Muscle of back (tissue), 11 donors: ENCODE measurements around the gene CCDC177. TPM values are rescaled to one million over a fixed set of nuclear protein-coding genes. Genes with fewer than 3 reads are reported as not detected.
"Not testable (repeated sequence)": the region's sequence is repeated elsewhere in the genome, so short reads cannot be mapped to it uniquely, and the experiment has no call there.

Source experiments
- DNase-seq, 3 donors: peaks; one replicate each; pipeline versions ENCODE4 v3.0.0 to v3.0.0-alpha.2; 2013
- polyA plus RNA-seq, 10 donors: library from polyadenylated mRNA; unstranded; fragments of 120-200 nt; gene quantifications; one replicate each; pipeline ENCODE4 v1.2.1, GENCODE V29; 2013; ENCODE audit not compliant: insufficient read length in 10 of 10

Gene CCDC177
- polyA plus RNA-seq, 10 donors: 0.04 to 0.06 TPM; not detected in 8

DNA sequence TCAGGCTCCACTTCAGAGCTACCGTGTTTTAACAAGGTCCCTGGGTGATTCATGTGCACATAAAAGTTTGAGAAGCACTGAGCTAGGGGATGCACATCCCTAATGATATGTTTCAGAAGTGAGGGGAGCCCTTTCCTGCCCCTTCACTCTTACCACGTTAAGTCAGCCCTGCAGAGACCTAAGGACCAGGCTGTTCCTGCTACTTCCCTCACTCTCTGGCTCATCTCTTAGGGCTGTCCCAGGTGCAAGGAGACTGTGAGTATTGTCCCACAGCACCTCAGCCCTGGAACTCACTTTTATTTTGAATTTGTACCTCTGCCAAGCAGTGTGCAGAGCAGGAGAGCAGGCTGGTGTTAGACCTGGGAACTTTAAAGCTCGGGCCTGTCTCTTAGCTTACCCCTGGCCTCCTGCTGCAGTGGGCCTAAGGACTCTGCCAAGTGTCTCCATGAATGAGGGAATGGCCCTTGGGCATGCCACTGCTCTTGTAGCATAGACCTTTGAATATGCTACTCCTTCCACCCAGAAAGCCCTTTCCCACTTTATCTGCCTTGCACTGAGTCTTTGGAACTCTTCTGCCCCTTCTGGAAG, 25.7 kb upstream of the CCDC177 start:
- DNase-seq: no peak

- not testable (repeated sequence) for DNase-seq
Observed at GRCh38 chr14:69599431-69599830, 24.8 kb upstream of the CCDC177 start.

DNA sequence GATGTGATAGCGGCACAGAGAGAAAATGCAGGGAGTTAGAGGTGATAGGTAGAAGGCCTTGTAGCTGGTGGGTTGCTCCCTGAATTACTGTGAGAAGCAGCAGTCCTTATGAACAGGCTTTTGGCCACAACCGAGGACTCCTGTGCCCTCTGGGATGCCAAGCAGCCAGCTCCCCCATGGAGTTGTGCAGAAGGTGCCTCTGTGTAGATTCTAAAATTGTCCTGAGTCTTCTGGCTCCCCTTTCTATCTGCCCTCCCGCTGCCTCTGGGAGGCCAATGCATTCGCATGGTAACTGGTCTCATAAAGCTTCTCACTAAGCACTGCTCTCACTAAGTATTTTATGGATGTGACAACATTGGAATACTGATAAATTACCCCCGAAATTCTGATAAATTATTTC, 20.7 kb upstream of the CCDC177 start:
- no peak for DNase-seq

- peak in 1 of 3 donors; percentile 32 for DNase-seq
Observed at GRCh38 chr14:69594846-69595245, 20.2 kb upstream of the CCDC177 start.

GRCh38 chr14:69593018-69593677, 18.5 kb upstream of the CCDC177 start:
- DNase-seq: peak; percentile 86 to 95 (median 91)

DNA sequence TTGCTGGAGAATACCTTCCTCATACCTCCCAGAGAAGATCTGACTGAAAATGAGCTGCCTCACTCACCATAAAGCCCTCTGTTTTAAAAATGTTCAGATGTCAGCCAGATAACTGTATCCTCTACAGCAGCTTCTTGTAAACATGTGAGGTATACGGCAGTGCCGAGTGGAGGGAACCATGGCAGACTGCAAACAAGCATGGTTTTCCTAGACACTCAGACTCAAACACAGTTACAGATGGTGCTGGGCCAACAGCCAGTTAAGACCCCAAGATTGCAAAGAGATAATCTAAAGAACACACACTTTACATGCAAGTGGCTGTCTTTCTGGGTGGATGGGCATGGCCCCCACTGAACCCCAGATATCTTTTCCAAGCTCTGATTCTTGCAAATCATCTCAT, 16.6 kb upstream of the CCDC177 start:
- DNase-seq: no peak

GRCh38 chr14:69587389-69587788, 12.7 kb upstream of the CCDC177 start:
- DNase-seq: no peak

- peak in 1 of 3 donors; percentile 43 for DNase-seq
Observed at GRCh38 chr14:69586404-69586803, 11.7 kb upstream of the CCDC177 start.

- DNase-seq: no peak
Observed at GRCh38 chr14:69584389-69584788, 9.7 kb upstream of the CCDC177 start.

GRCh38 chr14:69582829-69583228, 8.2 kb upstream of the CCDC177 start:
- DNase-seq: no peak

DNA sequence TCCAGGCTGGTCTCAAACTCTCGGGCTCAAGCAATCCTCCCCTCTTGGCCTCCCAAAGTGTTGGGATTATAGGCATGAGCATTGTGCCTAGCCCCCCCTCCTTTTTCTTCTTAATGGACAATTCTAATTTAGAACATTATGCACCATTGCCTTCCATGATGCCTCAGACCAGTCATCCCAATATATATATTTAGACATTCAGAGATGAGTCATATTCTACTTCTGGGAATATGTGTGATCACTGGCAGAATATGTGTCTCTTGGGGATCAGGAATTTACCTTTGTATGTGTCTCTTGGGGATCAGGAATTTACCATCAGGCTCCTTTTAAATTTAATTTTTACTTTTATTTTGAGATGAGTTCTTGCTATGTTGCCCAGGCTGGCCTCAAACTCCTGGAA, 7.5 kb upstream of the CCDC177 start:
- DNase-seq: no peak

DNA sequence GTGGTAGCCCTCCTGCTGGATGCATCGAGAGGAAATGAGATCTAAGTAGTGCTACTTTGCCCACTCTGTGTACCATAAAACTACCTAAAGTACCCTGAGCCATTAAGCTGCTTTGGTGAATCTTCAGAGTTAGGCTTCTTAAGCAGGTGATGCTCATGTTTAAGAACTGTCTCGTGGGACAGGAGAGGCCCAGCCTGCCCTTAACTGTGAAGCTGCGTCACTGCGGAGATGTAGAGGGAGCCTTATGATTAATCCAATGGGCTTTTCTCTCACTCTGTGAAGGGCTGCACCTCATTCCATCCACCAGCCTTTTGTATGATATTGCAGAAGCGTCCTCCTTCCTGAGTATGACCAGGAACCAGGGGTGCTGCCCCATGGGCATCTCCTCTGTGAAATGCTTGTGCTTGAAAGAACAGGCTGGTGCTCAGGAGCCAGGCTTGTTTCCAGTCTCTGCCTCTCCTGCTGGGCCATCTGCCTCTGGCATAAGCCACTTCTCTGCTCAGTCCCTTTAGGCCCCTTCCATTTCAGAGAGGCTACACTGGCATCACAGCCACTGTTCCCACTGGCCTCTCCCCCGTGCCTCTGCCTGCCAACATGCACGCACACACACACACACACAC, 6.8 kb upstream of the CCDC177 start:
- DNase-seq: no peak

DNA sequence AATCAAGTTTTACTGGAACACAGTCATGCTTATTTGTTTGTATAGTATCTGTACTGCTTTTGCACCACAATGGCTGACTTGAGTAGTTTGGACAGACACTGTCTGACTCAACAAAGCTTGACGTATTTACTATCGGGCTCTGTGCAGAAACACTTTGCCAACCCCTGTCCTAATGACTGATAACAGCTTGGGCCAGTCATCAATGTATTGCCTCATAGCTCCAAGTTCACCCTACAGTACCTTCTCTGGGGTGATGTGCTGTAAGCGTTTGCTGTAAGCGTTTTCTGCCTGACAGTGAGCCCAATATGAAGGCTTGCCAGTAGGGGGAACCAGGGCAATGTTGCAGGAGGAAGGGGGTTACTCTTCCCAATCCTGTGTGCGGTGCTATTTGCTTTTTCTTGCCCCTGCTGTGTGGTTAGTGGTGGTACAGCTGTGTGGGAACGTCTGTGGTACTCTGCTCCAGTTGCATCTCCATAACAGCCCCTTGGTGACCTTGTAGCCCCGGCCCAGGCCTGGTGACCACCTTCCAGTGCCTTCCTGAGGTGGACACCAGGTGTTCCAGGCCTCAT, 5.4 kb upstream of the CCDC177 start:
- peak in 2 of 3 donors; percentile 22 to 42 for DNase-seq

- DNase-seq: no peak
Observed at GRCh38 chr14:69579476-69579875, 4.8 kb upstream of the CCDC177 start.

DNA sequence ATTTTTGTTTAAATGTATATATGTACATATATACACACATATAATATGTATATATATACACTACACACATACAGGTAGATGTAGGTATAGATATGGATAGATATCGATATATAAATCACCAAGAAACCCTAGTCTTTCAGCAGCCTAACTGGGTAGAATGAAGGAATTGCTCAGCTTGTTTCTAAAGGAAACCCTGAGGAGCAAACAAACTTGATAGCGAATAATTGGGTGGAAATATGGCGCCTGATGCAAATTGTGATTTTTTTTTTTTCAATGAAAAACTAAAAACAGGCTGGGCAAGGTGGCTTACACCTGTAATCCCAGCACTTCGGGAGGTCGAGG, 254 bp upstream of the CCDC177 start:
- DNase-seq: no peak

DNA sequence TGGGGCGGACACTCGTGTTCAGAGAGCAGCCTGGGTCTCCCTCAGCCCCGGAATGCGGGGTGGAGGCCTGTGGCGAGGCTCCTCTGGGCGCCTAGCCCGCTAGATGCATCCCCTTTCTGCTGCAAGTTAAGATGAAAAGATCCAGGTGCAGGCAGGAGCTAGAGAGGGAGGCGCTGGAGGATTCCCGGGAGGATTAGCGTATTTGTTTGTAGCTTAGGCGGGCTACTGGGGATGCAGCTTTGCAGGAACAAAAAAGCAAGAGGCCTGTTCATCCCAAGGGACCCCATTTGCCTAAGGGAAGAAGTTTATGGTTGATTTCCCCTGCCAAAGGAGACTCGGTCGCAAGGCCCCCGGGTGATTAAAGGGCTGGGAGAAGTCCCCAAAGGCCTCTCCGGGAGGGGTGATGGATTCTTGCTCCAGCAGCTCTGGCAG, 824 bp downstream of the CCDC177 start:
- DNase-seq: no peak

GRCh38 chr14:69573205-69573830, 1.4 kb downstream of the CCDC177 start:
- DNase-seq: peak in 1 of 3 donors; percentile 47

DNA sequence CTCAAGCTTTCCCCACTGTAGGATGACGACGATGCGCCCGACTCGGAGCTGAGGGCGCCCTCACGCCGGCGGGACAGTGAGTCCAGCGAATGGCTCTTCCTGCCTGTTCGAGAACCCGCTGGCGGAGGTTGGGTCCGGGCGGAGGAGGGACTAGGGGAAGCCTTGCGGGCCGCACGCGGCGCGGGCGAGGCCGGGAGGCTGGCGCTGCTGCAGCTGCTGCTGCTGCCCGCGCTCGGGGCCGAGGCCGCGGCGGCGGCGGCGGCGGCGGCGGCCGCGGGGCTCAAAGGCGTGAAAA, 1.9 kb downstream of the CCDC177 start:
- DNase-seq: no peak

DNA sequence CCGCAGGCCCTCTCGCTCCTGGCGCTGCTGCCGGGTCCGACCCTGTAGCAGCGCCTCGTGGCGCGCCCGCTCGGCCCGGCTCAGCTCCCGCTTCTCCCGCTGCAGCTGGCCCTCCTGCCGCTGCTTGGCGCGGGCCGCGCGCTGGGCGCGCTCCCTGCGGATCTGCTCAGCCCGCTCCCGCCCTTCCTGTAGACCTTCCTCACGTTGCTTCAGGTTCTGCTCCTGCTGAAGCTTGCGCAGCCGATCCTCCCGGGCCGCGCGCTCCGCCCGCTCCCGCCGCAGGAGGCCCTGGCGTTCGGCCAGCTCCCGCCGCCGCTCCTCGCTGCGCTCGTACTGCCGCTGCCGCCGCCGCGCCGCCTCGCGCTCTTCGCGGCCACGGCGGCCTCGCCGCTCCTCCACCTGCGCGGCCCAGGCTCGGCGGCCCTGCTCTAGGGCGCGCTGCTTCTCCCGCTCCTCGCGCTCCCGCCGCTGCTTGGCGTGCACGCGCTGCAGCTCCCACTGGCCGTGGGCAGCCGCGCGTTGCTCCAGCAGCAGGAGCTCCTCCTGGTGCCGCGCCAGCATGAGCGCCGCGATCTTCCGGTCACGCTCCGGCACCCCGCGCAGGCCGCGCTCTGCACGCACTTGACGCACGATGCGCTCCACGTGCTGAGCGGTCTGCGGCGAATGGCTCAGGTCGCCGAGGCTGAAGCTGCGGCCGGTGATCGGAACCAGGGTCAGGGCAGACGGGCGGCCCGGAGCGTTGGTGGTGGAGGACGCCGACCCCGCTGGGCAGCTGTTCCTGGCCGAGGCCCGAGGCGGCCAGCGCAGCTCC, 2.4 kb downstream of the CCDC177 start:
- peak in 1 of 3 donors; percentile 78 for DNase-seq

- no peak for DNase-seq
Observed at GRCh38 chr14:69571449-69572029, 3.1 kb downstream of the CCDC177 start.

GRCh38 chr14:69570836-69571330, 3.8 kb downstream of the CCDC177 start:
- DNase-seq: no peak
